Measurements from ENCODE around the gene FLNB.

DNA sequence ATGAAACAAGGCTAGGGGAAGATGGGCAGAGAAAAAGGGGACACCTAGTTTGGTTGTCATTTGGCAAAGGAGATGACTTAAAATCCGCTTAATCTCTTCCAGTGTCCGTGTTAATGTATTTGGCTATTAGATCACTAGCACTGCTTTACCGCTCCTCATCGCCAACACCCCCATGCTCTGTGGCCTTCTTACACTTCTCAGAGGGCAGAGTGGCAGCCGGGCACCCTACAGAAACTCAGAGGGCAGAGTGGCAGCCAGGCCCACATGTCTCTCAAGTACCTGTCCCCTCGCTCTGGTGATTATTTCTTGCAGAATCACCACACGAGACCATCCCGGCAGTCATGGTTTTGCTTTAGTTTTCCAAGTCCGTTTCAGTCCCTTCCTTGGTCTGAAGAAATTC, 162.9 kb downstream of the FLNB start:
- no peak for TF ChIP-seq POLR2A (IDR thresholded peaks at IDR 0.05; ENCODE audit: low read length)
- TF ChIP-seq GATA1 (IDR thresholded peaks at IDR 0.05; ENCODE audit: low read depth, low read length), result no peak
